B cell (primary cell): ENCODE data around the gene TRABD. TPM values are rescaled to one million over a fixed set of nuclear protein-coding genes. Genes with fewer than 3 reads are reported as not detected.

Experiments used
- ATAC-seq: fragments of 200-7000 bp; cut with Tn5 transposase; one replicate; pipeline ENCODE4 v1.10.0; 2021; ENCODE audit warnings: low read depth, mild to moderate bottlenecking, moderate number of reproducible peaks, moderate library complexity
- CTCF ChIA-PET: fragments of 350-600 bp; sonication (Branson Sonifier 250); formaldehyde crosslinking; loops from one replicate; lab custom pipeline; 2021; ENCODE audit warnings: antibody characterized with exemption, inconsistent platforms; lab: Charles Lee
- POLR2A ChIA-PET: fragments of 350-600 bp; sonication (Branson Sonifier 250); formaldehyde crosslinking; loops from one replicate; lab custom pipeline; 2021; ENCODE audit warnings: antibody characterized with exemption; lab: Charles Lee
- DNase-seq: peaks from one replicate; pipeline ENCODE4 v3.0.0; 2013
- H2AFZ ChIP-seq: 2 replicates; pipeline ENCODE4 v1.6.1; 2012; ENCODE audit warnings: mild to moderate bottlenecking, low read depth, low read length; ENCODE audit not compliant: insufficient read depth, poor library complexity, severe bottlenecking
- H3K27ac ChIP-seq, 2 donors: 1 replicate in 1 of 2; 2 replicates in 1 of 2; pipeline ENCODE4 v1.5.1; 2012 to 2013; ENCODE audit warnings: low read length in 2 of 2, mild to moderate bottlenecking in 2 of 2, moderate library complexity in 1 of 2
- H3K27me3 ChIP-seq, 4 experiments: fragments of 200-600 bp in 1 of 4; sonication (generic) in 1 of 4; replicated peaks in 1 of 4; 1 replicate in 2 of 4; 2 replicates in 2 of 4; pipeline versions ENCODE4 v1.6.1 to v1.7.0; 2013 to 2016; ENCODE audit warnings: low read length in 3 of 4, mild to moderate bottlenecking in 2 of 4, mixed read lengths in 1 of 4, moderate library complexity in 1 of 4; ENCODE audit not compliant: insufficient read depth in 4 of 4, control insufficient read depth in 3 of 4; ENCODE audit errors: control extremely low read depth in 1 of 4
- H3K36me3 ChIP-seq, 2 experiments: replicated peaks in 1 of 2; 1 replicate in 1 of 2; 2 replicates in 1 of 2; pipeline versions ENCODE4 v1.6.1 to v1.7.1; 2013; ENCODE audit warnings: low read length in 1 of 2; ENCODE audit not compliant: insufficient read depth in 2 of 2, control insufficient read depth in 1 of 2; ENCODE audit errors: control extremely low read depth in 1 of 2, extremely low read depth in 1 of 2
- H3K4me1 ChIP-seq, 2 donors: fragments of 200-600 bp in 1 of 2; sonication (generic) in 1 of 2; 1 replicate in 1 of 2; 2 replicates in 1 of 2; pipeline versions ENCODE4 v1.5.1 to v1.6.1; 2013 to 2017; ENCODE audit warnings: low read length in 2 of 2; ENCODE audit not compliant: control insufficient read depth in 2 of 2, insufficient read depth in 2 of 2
- H3K4me2 ChIP-seq: replicated peaks from 2 replicates; pipeline ENCODE3; 2012; ENCODE audit warnings: mild to moderate bottlenecking, low read depth, low read length; ENCODE audit not compliant: poor library complexity, severe bottlenecking
- H3K4me3 ChIP-seq, 5 experiments: fragments of 200-600 bp in 1 of 5; sonication (generic) in 1 of 5; 1 replicate in 3 of 5; 2 replicates in 2 of 5; pipeline versions ENCODE4 v1.5.1 to v1.7.0; 2011 to 2016; ENCODE audit warnings: low read length in 4 of 5, mild to moderate bottlenecking in 4 of 5, low read depth in 2 of 5, control low read depth in 1 of 5, moderate library complexity in 1 of 5; ENCODE audit not compliant: insufficient read depth in 1 of 5; ENCODE audit errors: control extremely low read depth in 1 of 5, extremely low read depth in 1 of 5
- H3K79me2 ChIP-seq: fragments of 200-600 bp; sonication (generic); one replicate; pipeline ENCODE4 v1.6.0; 2016; ENCODE audit warnings: low read length; ENCODE audit not compliant: control insufficient read depth, insufficient read depth
- H3K9ac ChIP-seq: fragments of 200-600 bp; sonication (generic); 2 replicates; pipeline ENCODE4 v1.6.1; 2017; ENCODE audit warnings: mild to moderate bottlenecking, low read length, moderate library complexity
- H3K9me3 ChIP-seq, 3 donors: one replicate each; pipeline versions ENCODE4 v1.6.1 to v1.7.1; 2013; ENCODE audit warnings: low read length in 2 of 3; ENCODE audit not compliant: control insufficient read depth in 2 of 3, insufficient read depth in 1 of 3; ENCODE audit errors: control extremely low read depth in 1 of 3
- H4K20me1 ChIP-seq: 2 replicates; pipeline ENCODE4 v1.6.0; 2012; ENCODE audit warnings: mild to moderate bottlenecking, low read length; ENCODE audit not compliant: insufficient read depth, control insufficient read depth, poor library complexity, severe bottlenecking
- H3K27ac Mint-ChIP-seq: one replicate; pipeline ENCODE4 v1.8.0; 2021; ENCODE audit warnings: mixed read lengths
- H3K27me3 Mint-ChIP-seq: one replicate; pipeline ENCODE4 v1.8.0; 2021; ENCODE audit warnings: mixed read lengths
- H3K4me1 Mint-ChIP-seq: one replicate; pipeline ENCODE4 v1.8.0; 2021; ENCODE audit warnings: mixed read lengths
- H3K4me3 Mint-ChIP-seq: one replicate; pipeline ENCODE4 v1.8.0; 2021; ENCODE audit warnings: mixed read lengths
- H3K9me3 Mint-ChIP-seq: one replicate; pipeline ENCODE4 v1.8.0; 2022; ENCODE audit warnings: mixed read lengths; ENCODE audit not compliant: insufficient read depth
- CTCF ChIP-seq: fragments of 200-600 bp; IDR thresholded peaks from one replicate; pipeline ENCODE4 v1.8.0; 2022; ENCODE audit warnings: antibody characterized with exemption, mild to moderate bottlenecking
- EZH2 ChIP-seq: IDR thresholded peaks from 2 replicates; pipeline ENCODE4 v1.6.1; 2012; ENCODE audit warnings: borderline replicate concordance, low read depth, mild to moderate bottlenecking, moderate library complexity, low read length; ENCODE audit not compliant: insufficient read depth, poor library complexity, severe bottlenecking
- WGBS: methylation state at CpG from one replicate; pipeline ENCODE4 v1.1.5; 2013; ENCODE audit warnings: missing lambda C conversion rate; ENCODE audit not compliant: insufficient coverage; 5-methylcytosine and 5-hydroxymethylcytosine counted together
- intact Hi-C: fragments of 100-400 bp; cut with micrococcal nuclease; formaldehyde crosslinking; loops from one replicate; pipeline ENCODE4 v1.10.0; 2022
- polyA plus RNA-seq: library from polyadenylated mRNA; depleted of rRNA; stranded (reverse); fragments of >200 nt; gene quantifications from 2 replicates; pipeline ENCODE4 v1.2.3, GENCODE V29; 2012
- total RNA-seq, 2 donors: library from RNA; stranded (reverse); fragments of 120-200 nt in 1 of 2; gene quantifications; 1 replicate in 1 of 2; 2 replicates in 1 of 2; pipeline versions ENCODE4 v1.2.3 to v1.2.4, GENCODE V29; 2013 to 2022

TRABD gene
- total and polyA plus RNA-seq, 2 donors (not counting 1 experiment from before 2014, with no cell fraction given), result 164 to 200 TPM

- Histone ChIP-seq H3K4me1 (peaks cover 15 to 26% of the 10 kb centered on the region in 2 donors), H3K4me2 (no peak overlapping the region), H2AFZ (no peak overlapping the region), H4K20me1 (peaks cover 81% of the 10 kb centered on the region), H3K9ac (no peak overlapping the region), H3K9me3 (no peaks in the 10 kb centered on the region), H3K4me3 (no peak overlapping the region), H3K79me2 (peaks cover 36% of the 10 kb centered on the region), H3K27me3 (no peaks in the 10 kb centered on the region), H3K27ac (no peak overlapping the region), H3K36me3 (peaks cover 0 to 45% of the 10 kb centered on the region in 2 experiments)
- H3K27ac Mint-ChIP-seq, result peak overlapping the region; percentile 27
- ATAC-seq (peak; percentile 26), DNase-seq (peak; percentile 85)
- no peak overlapping the region for H3K4me3 Mint-ChIP-seq
- H3K4me1 Mint-ChIP-seq, result peaks cover 34% of the 10 kb centered on the region
- ChIA-PET CTCF (interaction anchor here (4.6 to 6.4 kb wide), 2 partner anchors 19 to 61 kb away, joined by 41 to 57 read pairs; no protein-coding TSS in a partner anchor), POLR2A (no interaction called here)
- WGBS, result 63% methylated on average over 20 of the region's 20 CpGs
- TF ChIP-seq CTCF, result peak; percentile 85
- TF ChIP-seq EZH2, result no peak
- no peaks in the 10 kb centered on the region for H3K9me3 Mint-ChIP-seq
- no peaks in the 10 kb centered on the region for H3K27me3 Mint-ChIP-seq
- intact Hi-C loops, result loop anchor here (1.0 to 10.0 kb wide), 5 partner anchors 19 to 445 kb away; no protein-coding TSS in a partner anchor
These were observed 24.2 kb downstream of the TRABD start for GRCh38 chr22:50209893-50210292.

- H3K79me2 ChIP-seq, result peaks cover 29% of the 10 kb centered on the region
- no peaks in the 10 kb centered on the region for H3K27me3 ChIP-seq
- no peaks in the 10 kb centered on the region for H3K9me3 Mint-ChIP-seq
- H3K4me2 ChIP-seq, result no peak overlapping the region
- no peaks in the 10 kb centered on the region for H3K9me3 ChIP-seq
- ChIA-PET POLR2A (no interaction called here), CTCF (interaction anchor here (0.7 to 6.4 kb wide), 6 partner anchors 21 to 280 kb away, joined by 3 to 57 read pairs (median 4); no protein-coding TSS in a partner anchor)
- WGBS, result 93% methylated on average over 32 of the region's 32 CpGs
- peak; percentile 35 for DNase-seq
- peaks cover 15 to 26% of the 10 kb centered on the region in 2 donors for H3K4me1 ChIP-seq
- no peak overlapping the region for H3K9ac ChIP-seq
- no peak overlapping the region for H2AFZ ChIP-seq
- TF ChIP-seq CTCF (no peak), EZH2 (no peak)
- H3K27ac Mint-ChIP-seq, result no peak overlapping the region
- H4K20me1 ChIP-seq, result peaks cover 81% of the 10 kb centered on the region
- no peaks in the 10 kb centered on the region for H3K27me3 Mint-ChIP-seq
- no peak overlapping the region for H3K4me3 ChIP-seq
- no peak overlapping the region for H3K27ac ChIP-seq
- H3K36me3 ChIP-seq, result peaks cover 0 to 47% of the 10 kb centered on the region in 2 experiments
- no peak for ATAC-seq
- intact Hi-C loops, result loop anchor here (2.0 kb wide), 1 partner anchor 38 kb away; no protein-coding TSS in a partner anchor
- H3K4me1 Mint-ChIP-seq, result peaks cover 32% of the 10 kb centered on the region
- no peak overlapping the region for H3K4me3 Mint-ChIP-seq
These were observed 24.8 kb downstream of the TRABD start for GRCh38 chr22:50210378-50211139.
